H1 (cell line): ENCODE data around the gene RAP2A. TPM values are rescaled to one million over a fixed set of nuclear protein-coding genes. Genes with fewer than 3 reads are reported as not detected.

ENCODE experiments used
- EP300 ChIP-seq, 2 experiments: IDR thresholded peaks; 1 replicate in 1 of 2; 2 replicates in 1 of 2; pipeline ENCODE4 v1.6.1; 2011 to 2012; ENCODE audit warnings: low read depth in 2 of 2, low read length in 2 of 2, mild to moderate bottlenecking in 2 of 2, borderline replicate concordance in 1 of 2, inconsistent platforms in 1 of 2, moderate library complexity in 1 of 2
- polyA plus RNA-seq, 7 experiments: library from polyadenylated mRNA; depleted of rRNA in 3 of 7; stranded (reverse) in 5 of 7; unstranded in 2 of 7; fragments of >200 nt in 5 of 7; fragments of 200-250 nt in 2 of 7; gene quantifications; 1 replicate in 5 of 7; 2 replicates in 1 of 7; 4 replicates in 1 of 7; pipeline versions ENCODE4 v1.2.1 to v1.2.3, GENCODE V29; 2011 to 2013; ENCODE audit warnings: missing spikeins in 2 of 7, mixed read lengths in 2 of 7
- total RNA-seq: library from RNA; stranded (reverse); fragmentation: NEBNext Ultra II Directional; extraction: Animal tissue kit (Norgen Biotek cat#: 25700); gene quantifications from 2 replicates; pipeline ENCODE4 v1.2.1, GENCODE V29; 2021

RAP2A gene
- total and polyA plus RNA-seq, 2 of the 8 experiments (the other 6 are each of a cell fraction or from before 2014, with no cell fraction given): 8.4 to 43.4 TPM

DNA sequence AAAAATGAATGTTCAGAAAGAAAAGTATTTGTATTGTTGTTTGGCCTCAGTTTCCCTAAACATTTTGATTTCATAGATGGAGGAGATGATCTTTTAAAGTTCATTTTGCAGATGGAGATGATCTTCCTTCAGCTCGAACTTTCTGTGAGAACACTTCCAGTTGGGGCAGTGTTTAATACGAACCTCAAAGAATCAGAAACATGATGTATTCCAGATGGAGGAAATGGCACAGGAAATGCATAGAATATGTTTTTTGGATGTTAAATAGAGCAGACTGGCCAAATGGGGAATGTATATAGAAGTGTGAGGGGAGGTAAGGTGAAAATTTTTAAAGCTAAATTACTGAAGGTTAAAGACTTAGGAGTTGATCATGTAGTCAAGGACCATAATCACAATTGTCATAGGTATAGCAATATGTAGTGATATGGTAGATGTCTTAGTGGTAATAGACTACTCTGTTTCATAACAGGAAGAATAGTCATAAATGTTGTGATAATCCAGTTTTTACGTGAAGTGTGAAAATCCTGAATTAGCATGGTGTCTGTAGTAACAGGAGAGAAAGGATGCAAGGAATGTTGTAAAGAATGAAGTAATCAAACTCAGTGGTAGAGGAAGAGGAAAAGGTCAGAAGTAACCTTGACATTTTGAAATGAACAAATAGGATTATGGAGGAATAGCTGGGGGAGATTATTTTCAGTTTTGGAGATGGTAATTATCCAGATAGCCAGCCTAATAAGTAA, 5.1 kb downstream of the RAP2A start (continued):
- TF ChIP-seq EP300 (IDR thresholded peaks at IDR 0.05; ENCODE audit: borderline replicate concordance in 1 of 2, low read depth in 2 of 2, low read length in 2 of 2): no peak
- TF ChIP-seq, all 59 proteins: peak for 0
